LNCAP (cell line): ENCODE measurements around the gene PRRT1B.

Source experiments
- TF ChIP-seq, protein P1 (sequence below): fragments of 450-650 bp; IDR thresholded peaks from 2 replicates; pipeline ENCODE4 v1.5.1; 2017; ENCODE audit warnings: mild to moderate bottlenecking

The PRRT1B gene

DNA sequence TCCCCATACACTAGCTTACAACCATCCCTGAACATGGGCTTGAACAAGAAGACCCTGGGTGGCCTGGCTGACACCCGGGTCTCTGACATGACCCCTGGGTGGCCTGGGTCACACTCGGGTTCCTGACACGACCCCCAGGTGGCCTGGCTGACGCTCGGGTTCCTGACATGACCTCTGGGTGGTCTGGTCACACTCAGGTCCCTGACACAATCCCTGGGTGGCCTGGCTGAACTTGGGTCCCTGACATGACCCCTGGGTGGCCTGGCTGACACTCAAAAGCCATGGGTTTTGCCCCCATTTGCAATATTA, 38.0 kb downstream of the PRRT1B start:
- TF ChIP-seq, protein P1, sequence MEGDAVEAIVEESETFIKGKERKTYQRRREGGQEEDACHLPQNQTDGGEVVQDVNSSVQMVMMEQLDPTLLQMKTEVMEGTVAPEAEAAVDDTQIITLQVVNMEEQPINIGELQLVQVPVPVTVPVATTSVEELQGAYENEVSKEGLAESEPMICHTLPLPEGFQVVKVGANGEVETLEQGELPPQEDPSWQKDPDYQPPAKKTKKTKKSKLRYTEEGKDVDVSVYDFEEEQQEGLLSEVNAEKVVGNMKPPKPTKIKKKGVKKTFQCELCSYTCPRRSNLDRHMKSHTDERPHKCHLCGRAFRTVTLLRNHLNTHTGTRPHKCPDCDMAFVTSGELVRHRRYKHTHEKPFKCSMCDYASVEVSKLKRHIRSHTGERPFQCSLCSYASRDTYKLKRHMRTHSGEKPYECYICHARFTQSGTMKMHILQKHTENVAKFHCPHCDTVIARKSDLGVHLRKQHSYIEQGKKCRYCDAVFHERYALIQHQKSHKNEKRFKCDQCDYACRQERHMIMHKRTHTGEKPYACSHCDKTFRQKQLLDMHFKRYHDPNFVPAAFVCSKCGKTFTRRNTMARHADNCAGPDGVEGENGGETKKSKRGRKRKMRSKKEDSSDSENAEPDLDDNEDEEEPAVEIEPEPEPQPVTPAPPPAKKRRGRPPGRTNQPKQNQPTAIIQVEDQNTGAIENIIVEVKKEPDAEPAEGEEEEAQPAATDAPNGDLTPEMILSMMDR = no peak

DNA sequence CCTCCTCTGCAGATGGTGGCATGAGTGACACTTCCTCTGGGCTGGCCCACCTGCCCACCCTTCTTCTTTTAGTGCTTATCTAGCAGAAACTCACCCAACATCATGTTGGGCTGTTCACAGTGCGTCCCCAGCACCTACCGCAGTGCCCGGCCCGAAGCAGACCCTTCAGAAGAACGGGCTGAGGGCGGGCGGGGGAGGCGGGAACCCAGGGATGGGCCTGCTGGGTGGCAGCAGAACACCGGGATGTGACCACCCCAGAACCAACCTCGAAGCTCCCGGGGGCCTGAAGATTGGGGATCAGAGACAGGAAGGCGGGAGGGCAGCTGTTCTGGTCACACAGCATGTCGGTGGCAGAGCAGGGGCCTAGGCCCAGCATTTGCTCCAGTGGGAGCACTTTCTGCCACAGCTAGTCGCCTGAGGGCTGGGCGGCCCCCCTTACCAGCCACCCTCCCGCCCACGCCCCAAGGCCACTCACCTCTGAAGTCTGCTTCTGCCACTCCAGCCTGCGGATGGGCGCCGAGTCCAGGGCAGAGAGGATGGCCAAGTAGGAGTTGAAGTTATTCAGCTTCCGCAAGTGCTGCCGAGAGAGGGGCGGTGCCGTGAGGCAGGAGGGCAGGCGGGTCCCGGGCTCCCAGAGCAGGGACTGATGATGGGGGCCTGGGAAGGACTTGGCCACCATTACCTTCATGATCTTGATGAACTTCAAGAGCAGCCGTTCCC, 38.7 kb downstream of the PRRT1B start:
- TF ChIP-seq, protein P1 = no peak

DNA sequence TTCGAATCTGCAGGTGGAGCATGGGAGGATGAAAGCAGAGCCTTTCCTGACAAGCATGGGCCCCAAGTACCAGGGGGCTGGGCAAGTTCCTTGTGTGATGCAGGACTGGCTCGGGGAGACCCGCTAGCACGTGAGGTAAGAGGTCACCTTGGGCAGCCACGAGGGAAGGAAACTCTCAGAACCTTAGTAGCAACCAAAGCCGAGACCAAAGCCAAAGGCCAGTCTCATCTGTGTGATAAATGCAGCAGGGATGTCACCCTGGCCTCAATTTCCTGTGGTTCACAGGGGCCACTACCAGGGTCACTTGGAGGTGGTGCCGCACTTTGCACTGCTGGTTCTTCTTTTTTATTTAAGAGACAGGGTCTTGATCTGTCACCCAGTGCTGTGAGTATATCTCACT, 39.5 kb downstream of the PRRT1B start:
- TF ChIP-seq, protein P1 = no peak

DNA sequence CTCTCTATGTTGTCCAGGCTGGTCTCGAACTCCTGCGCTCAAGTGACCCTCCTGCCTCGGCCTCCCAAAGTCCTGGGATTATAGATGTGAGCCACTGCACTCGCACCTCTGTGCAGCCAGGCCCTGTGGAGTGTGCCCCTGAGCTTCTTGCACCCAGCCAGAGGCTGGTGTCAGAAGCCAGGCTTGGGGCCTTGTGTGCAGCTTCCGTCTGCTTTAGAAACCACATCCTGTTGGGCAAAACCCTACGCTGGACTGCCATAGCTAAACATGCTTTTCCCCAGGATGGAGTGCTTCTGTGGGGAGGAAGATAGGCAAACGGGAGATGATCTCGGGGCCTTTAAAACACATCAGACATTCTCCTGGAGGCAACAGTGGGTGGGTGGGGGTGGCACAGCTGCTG, 40.1 kb downstream of the PRRT1B start:
- TF ChIP-seq, protein P1 = no peak

DNA sequence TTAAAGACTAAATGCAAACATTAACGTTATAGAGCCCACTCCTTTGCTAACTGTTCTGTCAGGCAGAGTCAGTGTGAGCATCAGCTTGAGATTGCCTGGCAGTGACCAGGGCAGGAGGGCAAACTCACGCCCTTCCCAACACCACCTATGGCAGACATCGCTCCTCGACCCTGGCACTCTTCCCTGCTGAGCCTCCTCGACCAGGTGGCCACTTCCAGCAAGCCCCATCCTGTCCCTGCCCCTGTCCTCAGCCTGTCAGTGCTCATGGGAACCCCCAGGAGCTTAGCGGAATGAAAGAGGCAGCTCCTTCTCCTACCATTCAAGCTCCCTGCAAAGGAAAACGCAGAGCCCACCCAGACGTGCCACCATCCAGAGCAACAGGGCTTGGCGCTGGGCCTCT, 42.0 kb downstream of the PRRT1B start:
- TF ChIP-seq, protein P1 = no peak

DNA sequence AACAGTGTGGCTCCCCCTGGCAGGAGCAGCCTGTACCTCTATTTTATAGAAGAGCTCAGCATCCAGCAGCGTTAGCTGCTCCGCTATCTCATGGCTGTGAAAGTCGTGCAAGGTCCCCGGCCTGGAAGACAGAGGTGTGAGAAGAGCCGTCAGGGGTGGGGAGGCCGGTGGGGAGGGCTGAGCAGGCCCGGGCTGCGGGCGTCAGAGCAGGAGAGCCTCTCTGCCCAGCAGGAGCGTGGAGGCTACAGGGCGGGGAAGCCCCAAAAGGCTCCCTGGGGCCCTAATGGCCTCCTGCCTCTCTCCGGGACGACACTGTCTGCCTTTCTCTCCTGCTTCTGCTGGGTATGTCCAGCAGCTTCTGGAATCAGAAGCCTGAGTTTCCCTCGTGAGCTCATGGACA, 42.6 kb downstream of the PRRT1B start:
- TF ChIP-seq, protein P1 = no peak

DNA sequence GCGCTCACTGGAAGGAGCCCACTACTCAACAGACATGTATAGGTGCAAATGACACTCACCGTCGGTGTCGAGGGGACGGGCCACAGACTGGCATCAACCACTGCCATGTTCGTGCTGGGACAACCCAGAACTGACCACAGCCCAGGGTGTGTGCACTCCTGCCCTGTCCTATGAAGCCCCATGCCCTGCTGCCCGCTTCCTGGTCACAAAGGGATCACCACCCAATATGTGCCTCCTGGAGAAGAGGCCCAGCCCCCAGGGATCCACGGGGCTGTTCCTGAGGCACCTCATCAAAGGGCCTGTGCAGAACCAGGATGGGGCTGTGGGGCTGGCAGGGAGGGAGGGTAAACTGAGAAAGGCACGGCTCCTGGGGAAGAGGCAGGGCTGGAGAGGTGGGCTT, 43.1 kb downstream of the PRRT1B start:
- TF ChIP-seq, protein P1 = no peak
